GM20000 (cell line): ENCODE measurements around the gene IL6ST.
A peak's percentile ranks its signal among the peaks of the same experiment; 100 is the strongest.

Experiments
- DNase-seq: peaks from one replicate; pipeline ENCODE4 v3.0.0; 2012; ENCODE audit warnings: low spot score
- TF ChIP-seq, protein P1 (sequence below): IDR thresholded peaks from 2 replicates; pipeline ENCODE4 v1.5.1; 2012; ENCODE audit warnings: mild to moderate bottlenecking, control low read depth; ENCODE audit errors: extremely low read depth, missing control alignments

IL6ST gene

DNA sequence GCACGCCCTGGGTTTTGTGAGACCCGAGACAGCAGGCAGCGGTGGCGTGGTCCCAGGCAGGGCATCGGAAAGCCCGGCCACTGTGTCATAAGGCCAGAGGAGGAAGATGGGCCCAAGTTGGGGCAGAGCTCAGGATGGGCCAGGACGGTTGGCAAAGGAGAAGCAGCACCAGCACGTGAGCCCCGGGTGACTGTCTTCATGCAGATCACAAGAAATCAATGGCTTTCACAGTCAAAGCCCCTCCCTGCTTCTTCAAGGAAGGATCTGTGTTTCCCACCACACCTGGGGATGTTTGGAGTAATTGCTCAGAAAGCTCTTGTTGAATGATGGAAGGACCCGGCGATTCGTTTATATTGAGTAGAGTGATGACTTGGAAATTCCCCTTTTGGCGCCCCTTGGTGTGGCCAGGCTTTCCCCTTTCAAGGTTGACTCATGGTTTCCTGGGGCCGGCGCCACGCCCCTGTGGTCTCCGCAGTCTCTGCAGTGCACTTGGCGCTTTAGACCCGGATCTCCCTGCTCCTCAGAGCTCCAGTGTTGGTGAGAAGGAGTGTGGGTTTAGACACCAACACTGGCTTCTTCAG is 91.6 kb downstream of the IL6ST start:
- TF ChIP-seq, protein P1, sequence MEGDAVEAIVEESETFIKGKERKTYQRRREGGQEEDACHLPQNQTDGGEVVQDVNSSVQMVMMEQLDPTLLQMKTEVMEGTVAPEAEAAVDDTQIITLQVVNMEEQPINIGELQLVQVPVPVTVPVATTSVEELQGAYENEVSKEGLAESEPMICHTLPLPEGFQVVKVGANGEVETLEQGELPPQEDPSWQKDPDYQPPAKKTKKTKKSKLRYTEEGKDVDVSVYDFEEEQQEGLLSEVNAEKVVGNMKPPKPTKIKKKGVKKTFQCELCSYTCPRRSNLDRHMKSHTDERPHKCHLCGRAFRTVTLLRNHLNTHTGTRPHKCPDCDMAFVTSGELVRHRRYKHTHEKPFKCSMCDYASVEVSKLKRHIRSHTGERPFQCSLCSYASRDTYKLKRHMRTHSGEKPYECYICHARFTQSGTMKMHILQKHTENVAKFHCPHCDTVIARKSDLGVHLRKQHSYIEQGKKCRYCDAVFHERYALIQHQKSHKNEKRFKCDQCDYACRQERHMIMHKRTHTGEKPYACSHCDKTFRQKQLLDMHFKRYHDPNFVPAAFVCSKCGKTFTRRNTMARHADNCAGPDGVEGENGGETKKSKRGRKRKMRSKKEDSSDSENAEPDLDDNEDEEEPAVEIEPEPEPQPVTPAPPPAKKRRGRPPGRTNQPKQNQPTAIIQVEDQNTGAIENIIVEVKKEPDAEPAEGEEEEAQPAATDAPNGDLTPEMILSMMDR, result no peak
- peak; percentile 79 for DNase-seq

DNA sequence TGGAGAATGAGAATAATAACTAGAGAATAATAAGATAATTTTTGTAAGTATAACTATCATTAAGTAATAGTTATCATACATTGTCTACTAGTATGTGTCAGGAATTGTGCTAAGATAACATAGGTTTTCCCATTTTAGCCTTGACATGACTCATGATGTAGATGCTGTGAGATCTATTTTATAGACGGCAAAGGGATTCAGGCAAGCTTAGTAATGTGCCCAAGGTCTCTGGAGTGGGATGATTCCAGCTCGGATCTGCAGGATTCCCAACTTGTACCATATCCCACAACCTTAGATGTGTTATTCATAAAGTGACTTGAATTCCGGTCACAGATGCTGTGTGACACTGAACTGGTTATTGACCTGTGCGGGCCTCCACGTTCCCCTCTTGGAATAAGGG is 92.1 kb downstream of the IL6ST start:
- no peak for DNase-seq
- TF ChIP-seq, protein P1, result no peak

DNA sequence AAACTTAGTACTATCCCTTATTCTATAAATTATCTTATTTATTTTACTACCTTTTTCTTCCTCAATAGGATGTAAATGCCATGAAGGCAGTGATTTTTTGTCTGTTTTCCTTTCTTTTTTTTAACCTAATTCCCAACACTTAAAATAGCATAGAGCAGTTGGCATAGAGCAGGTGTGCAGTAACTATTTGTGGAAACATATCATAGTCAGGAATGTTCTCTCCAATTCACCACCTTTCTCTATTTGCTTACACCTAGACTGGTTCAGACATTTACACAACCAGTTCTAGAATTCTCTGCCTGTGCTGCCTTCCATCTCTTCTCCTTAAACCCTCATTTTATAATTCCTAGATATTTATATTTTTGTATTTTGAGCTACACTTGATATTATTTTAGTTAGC is 94.0 kb downstream of the IL6ST start:
- no peak for DNase-seq
- TF ChIP-seq, protein P1, result no peak

DNA sequence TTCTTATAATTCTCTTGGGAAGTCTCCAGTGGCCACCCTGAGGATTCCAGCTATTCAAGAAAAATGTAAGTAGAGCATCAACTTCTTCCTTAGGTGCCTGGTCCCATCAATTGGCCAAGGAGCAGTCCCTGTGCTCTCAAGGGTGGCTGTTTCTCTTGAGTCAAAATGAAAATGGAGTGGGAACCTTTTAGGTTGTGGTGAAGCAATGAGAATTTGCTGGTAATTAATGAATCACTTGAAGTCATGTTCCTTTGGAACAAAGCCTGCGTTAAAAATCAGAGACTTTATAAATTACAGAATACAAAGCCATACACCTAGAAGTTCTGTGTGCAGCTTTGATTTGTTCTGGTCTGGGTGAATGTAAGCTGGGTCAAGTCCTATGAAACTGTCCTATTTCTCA is 94.7 kb downstream of the IL6ST start:
- TF ChIP-seq, protein P1, result no peak
- DNase-seq, result no peak

DNA sequence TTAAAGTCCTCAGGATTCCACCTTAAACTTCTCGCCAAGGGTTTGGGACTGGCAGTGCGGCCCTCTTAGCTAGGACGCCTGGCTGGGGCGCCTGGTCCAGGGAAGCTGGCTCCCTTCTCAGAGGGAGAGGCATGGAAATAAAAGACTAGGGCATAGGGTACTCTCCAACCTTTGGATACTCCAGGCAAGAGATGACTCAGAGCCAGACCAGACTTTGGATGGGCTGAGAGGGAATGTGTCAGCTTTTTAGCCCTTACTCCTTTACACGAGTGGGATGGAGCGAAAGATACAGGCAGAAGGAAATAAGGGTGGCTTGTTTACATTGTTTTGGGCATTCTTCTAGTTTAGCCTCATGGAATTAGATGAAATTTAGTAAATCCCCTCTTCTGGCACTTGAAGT is 95.4 kb downstream of the IL6ST start:
- TF ChIP-seq, protein P1, result no peak
- DNase-seq, result no peak

DNA sequence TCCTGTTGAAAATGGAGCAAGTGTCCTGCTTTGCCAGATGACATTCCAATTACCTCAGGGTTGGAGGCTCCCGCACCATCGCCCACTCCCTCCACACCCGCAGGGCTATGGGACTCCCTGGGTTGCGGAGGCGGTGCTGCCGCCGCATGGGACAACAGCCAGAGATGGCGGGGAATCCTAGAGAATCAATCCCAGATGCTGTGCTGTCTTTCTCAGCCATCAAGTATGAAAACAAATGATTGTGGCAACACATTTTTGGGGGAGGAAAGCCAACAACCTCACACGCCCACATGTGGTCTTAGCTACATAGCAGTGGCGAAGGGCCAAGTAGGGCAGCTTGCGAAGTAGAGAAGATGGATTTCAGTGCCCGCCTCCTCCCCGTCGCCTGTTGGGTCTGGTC is 96.9 kb downstream of the IL6ST start:
- no peak for DNase-seq
- TF ChIP-seq, protein P1, result no peak

DNA sequence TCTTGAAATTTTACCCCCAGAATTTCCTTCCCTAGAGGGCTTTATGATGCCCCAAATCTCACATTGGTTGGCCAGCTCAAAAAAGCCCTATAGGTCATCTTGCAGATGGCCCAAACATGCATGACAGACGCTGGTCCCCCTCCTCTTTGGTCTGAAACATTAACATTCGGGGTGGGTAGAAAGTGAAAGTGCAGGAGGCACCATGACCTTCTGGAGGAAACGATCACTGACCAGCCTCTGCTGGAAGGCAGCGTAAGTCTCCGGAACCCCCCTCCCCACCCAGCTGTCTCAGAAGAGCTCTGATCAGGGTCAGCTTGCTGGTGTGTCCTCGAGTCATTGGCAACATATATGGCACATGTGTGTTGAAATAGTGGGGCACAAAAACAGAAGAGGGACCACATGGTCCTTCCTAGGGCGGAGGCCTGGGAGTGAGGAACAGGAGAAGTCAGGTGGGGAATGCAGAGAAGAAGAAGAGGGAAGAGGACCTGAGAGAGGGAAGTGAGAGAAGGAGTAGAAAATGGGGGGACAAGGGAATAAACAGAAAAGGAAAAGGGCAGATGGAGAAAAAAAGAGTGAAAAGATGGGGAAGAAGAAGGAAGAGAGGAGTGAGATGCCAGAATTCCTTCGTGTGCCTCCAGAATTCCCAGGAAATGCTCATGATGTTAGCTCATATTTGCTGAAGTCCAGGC is 97.4 kb downstream of the IL6ST start:
- TF ChIP-seq, protein P1, result no peak
- no peak for DNase-seq
